ENCODE measurements around the gene CNR2. TPM values are rescaled to one million over a fixed set of nuclear protein-coding genes. Genes with fewer than 3 reads are reported as not detected.

The CNR2 gene
- total and polyA plus RNA-seq, 7 donors = 0.01 to 0.13 (median 0.08) TPM; not detected in 4

- Histone ChIP-seq H3K27ac (peak overlapping the region; percentile 14), H3K4me3 (no peak overlapping the region), H3K9me3 (no peaks in the 10 kb centered on the region), H3K4me1 (peaks cover 20% of the 10 kb centered on the region), H3K36me3 (ENCODE audit: insufficient read depth in 1 of 2, low read depth in 1 of 2) (peaks cover 0 to 16% of the 10 kb centered on the region in 2 donors), H3K27me3 (ENCODE audit: insufficient read depth in 3 of 3, low read length in 2 of 3) (no peaks in the 10 kb centered on the region)
- TF ChIP-seq CTCF (IDR thresholded peaks at IDR 0.05) = no peak
- DNase-seq (no peak), ATAC-seq (no peak)
- 53 to 60% (median 59%) methylated on average over 7 of the region's 7 CpGs for WGBS, 3 donors
- intact Hi-C loops (cut with DNase I) = loop anchor here (5.0 to 10.0 kb wide), 2 partner anchors 65 to 158 kb away; partner anchors contain the start of gene MYOM3 (in 2 of the 2)
Measured at GRCh38 chr1:23957096-23957495, 43.9 kb upstream of the CNR2 start.

DNA sequence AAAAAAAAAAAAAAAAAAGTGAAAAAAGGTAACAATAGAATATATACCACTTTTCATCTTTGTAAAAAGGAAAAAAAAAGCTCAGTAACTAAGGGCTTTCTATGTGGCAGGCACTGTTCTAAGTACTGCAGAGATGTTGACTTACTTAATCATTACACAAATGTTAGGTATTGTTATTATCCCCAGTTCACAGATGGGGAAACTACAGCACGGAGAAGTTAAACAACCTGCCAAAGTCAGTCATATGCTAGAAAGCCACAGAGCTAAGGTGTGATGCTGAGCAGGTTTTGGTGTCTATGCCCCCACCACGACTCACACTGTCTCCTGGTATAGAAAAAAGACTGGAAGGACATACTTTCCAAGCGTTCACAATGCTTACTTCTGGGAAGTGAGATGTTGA, 39.9 kb upstream of the CNR2 start:
- Histone ChIP-seq H3K4me1 (peaks cover 12% of the 10 kb centered on the region), H3K36me3 (ENCODE audit: insufficient read depth in 1 of 2, low read depth in 1 of 2) (no peaks in the 10 kb centered on the region)
- WGBS, 3 donors = 76 to 93% (median 85%) methylated on average over 3 of the region's 3 CpGs

DNA sequence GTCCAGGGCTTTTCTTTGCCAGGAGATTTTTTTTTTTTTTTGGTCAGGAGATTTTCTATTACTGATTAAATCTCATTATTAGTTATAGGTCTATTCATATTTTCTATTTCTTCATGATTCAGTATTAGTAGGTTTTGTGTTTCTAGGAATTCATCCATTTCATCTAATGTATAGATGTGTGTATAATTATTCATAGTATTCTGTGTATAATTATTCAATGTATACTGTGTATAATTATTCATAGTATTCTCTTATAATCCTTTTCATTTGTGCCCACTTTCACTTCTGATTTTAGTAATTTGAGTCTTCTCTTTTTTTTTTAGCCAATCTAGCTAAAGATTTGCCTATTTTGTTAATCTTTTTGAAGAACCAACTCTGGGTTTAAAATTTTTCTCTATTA, 34.2 kb upstream of the CNR2 start:
- no peak overlapping the region for H3K4me3 ChIP-seq
- no peaks in the 10 kb centered on the region for H3K27me3 ChIP-seq (ENCODE audit: insufficient read depth in 3 of 3, low read length in 2 of 3)
- peaks cover 11% of the 10 kb centered on the region for H3K9me3 ChIP-seq
- TF ChIP-seq CTCF (IDR thresholded peaks at IDR 0.05) = no peak
- H3K36me3 ChIP-seq (ENCODE audit: insufficient read depth in 1 of 2, low read depth in 1 of 2) = no peaks in the 10 kb centered on the region
- H3K27ac ChIP-seq = no peak overlapping the region
- intact Hi-C loops (cut with DNase I) = no loop called here
- no peak for ATAC-seq
- no peaks in the 10 kb centered on the region for H3K4me1 ChIP-seq
- no peak for DNase-seq

More for the DNA sequence above, 39.9 kb upstream of the CNR2 start:
- H3K27ac ChIP-seq = no peak overlapping the region
- no peak for TF ChIP-seq CTCF (IDR thresholded peaks at IDR 0.05)
- no peaks in the 10 kb centered on the region for H3K27me3 ChIP-seq (ENCODE audit: insufficient read depth in 3 of 3, low read length in 2 of 3)
- no peak overlapping the region for H3K4me3 ChIP-seq
- DNase-seq (no peak), ATAC-seq (no peak)
- intact Hi-C loops (cut with DNase I) = loop anchor here (10.0 kb wide), 1 partner anchor 162 kb away; the partner anchor contains the start of gene MYOM3 (in 2 of the 2)
- no peaks in the 10 kb centered on the region for H3K9me3 ChIP-seq

GRCh38 chr1:23936481-23937176, 23.5 kb upstream of the CNR2 start:
- Histone ChIP-seq H3K9me3 (no peaks in the 10 kb centered on the region), H3K27me3 (ENCODE audit: insufficient read depth in 3 of 3, low read length in 2 of 3) (no peaks in the 10 kb centered on the region), H3K27ac (no peak overlapping the region), H3K36me3 (ENCODE audit: insufficient read depth in 1 of 2, low read depth in 1 of 2) (no peaks in the 10 kb centered on the region), H3K4me1 (no peaks in the 10 kb centered on the region), H3K4me3 (no peak overlapping the region)
- intact Hi-C loops (cut with DNase I) = no loop called here
- DNase-seq (no peak), ATAC-seq (no peak)
- 34 to 41% (median 39%) methylated on average over 6 of the region's 6 CpGs for WGBS, 3 donors
- no peak for TF ChIP-seq CTCF (IDR thresholded peaks at IDR 0.05)

DNA sequence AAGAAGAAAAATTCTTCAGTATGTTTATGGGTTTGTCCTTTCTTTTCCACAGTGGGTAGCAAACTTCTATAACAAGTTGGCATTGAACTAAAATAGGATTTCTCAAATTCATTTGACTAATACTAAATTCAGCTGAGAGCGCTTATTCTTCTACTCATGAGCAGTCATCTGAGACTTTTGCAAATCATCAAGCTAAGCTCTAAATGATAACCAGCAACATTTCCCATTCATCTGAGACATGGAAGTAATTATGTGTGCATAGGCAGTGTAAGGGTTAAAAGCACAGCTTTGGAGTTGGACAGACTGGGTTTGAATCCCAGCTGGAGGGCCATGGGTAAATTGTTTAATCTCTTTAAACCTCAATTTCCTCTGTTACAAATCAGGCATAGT, 18.3 kb upstream of the CNR2 start:
- 74 to 83% (median 78%) methylated on average over 1 of the region's 1 CpG for WGBS, 3 donors
- Histone ChIP-seq H3K9me3 (no peaks in the 10 kb centered on the region), H3K4me1 (no peaks in the 10 kb centered on the region), H3K27ac (no peak overlapping the region), H3K4me3 (no peak overlapping the region), H3K36me3 (ENCODE audit: insufficient read depth in 1 of 2, low read depth in 1 of 2) (no peaks in the 10 kb centered on the region), H3K27me3 (ENCODE audit: insufficient read depth in 3 of 3, low read length in 2 of 3) (no peaks in the 10 kb centered on the region)
- DNase-seq (no peak), ATAC-seq (no peak)
- intact Hi-C loops (cut with DNase I) = no loop called here
- no peak for TF ChIP-seq CTCF (IDR thresholded peaks at IDR 0.05)

All from psoas muscle (tissue), 8 donors.